HepG2 (cell line): ENCODE data around the gene FCGBP.

Source experiments
- CEBPB ChIP-seq: IDR thresholded peaks from 2 replicates; pipeline ENCODE4 v1.6.1; 2011; ENCODE audit warnings: low read depth, low read length, improper control_type of control experiment, borderline replicate concordance
- FOXM1 ChIP-seq: sonication (generic); formaldehyde crosslinking; IDR thresholded peaks from 2 replicates; pipeline ENCODE4 v1.5.0; 2020; ENCODE audit warnings: missing genetic modification reagents
- MEIS2 ChIP-seq: sonication (generic); formaldehyde crosslinking; IDR thresholded peaks from 2 replicates; pipeline ENCODE4 v1.9.0; 2021; ENCODE audit warnings: mild to moderate bottlenecking, missing genetic modification reagents
- RAD21 ChIP-seq: fragments of 450-650 bp; formaldehyde crosslinking; IDR thresholded peaks from 2 replicates; pipeline ENCODE4 v1.5.0; 2020; ENCODE audit warnings: mild to moderate bottlenecking
- SMAD3 ChIP-seq: sonication (generic); formaldehyde crosslinking; IDR thresholded peaks from 2 replicates; pipeline ENCODE4 v1.4.0; 2020; ENCODE audit warnings: missing genetic modification reagents
- ZNF263 ChIP-seq: sonication (generic); formaldehyde crosslinking; IDR thresholded peaks from 2 replicates; pipeline ENCODE4 v1.4.0; 2020; ENCODE audit warnings: missing genetic modification reagents
- TF ChIP-seq, protein P1 (sequence below): sonication (generic); formaldehyde crosslinking; IDR thresholded peaks from 2 replicates; pipeline ENCODE4 v1.5.0; 2020; ENCODE audit warnings: mild to moderate bottlenecking, missing genetic modification reagents, moderate library complexity
- TF ChIP-seq, protein P2 (sequence below): sonication (generic); formaldehyde crosslinking; IDR thresholded peaks from 2 replicates; pipeline ENCODE4 v1.4.0; 2020; ENCODE audit warnings: missing genetic modification reagents
- TF ChIP-seq, protein P3 (sequence below): sonication (generic); formaldehyde crosslinking; IDR thresholded peaks from 2 replicates; pipeline ENCODE4 v1.5.1; 2020; ENCODE audit warnings: mild to moderate bottlenecking, missing genetic modification reagents, moderate library complexity
- TF ChIP-seq, protein P4 (sequence below): sonication (generic); formaldehyde crosslinking; IDR thresholded peaks from 2 replicates; pipeline ENCODE4 v1.5.0; 2020; ENCODE audit warnings: missing genetic modification reagents
- TF ChIP-seq, protein P5 (sequence below): sonication (generic); formaldehyde crosslinking; conservative IDR thresholded peaks from 2 replicates; pipeline ENCODE4 v1.5.0; 2020; ENCODE audit warnings: missing genetic modification reagents

DNA sequence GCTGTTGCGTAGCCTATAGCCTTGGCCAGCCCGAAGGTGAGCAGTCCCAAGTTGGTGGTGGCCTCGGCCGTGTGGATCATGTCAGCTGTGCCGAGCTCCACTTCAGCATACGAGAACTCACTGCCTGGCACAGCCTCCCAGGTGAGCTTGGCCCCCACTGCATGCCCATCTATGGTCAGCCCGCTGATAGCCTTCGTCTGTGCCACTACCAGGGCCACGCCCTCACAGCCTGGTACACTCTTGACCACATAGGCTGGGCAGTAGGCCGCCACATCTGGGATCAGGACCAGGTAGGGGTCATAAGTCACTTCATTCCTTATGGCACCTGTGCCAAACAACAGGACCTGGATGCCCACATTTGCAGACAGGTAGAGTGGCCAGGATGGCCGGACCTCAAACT lies 7.4 kb downstream of the FCGBP start:
- TF ChIP-seq, protein P1, sequence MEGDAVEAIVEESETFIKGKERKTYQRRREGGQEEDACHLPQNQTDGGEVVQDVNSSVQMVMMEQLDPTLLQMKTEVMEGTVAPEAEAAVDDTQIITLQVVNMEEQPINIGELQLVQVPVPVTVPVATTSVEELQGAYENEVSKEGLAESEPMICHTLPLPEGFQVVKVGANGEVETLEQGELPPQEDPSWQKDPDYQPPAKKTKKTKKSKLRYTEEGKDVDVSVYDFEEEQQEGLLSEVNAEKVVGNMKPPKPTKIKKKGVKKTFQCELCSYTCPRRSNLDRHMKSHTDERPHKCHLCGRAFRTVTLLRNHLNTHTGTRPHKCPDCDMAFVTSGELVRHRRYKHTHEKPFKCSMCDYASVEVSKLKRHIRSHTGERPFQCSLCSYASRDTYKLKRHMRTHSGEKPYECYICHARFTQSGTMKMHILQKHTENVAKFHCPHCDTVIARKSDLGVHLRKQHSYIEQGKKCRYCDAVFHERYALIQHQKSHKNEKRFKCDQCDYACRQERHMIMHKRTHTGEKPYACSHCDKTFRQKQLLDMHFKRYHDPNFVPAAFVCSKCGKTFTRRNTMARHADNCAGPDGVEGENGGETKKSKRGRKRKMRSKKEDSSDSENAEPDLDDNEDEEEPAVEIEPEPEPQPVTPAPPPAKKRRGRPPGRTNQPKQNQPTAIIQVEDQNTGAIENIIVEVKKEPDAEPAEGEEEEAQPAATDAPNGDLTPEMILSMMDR: no peak
- TF ChIP-seq SMAD3 (CRISPR knock-in tag): no peak
- TF ChIP-seq CEBPB: no peak
- TF ChIP-seq MEIS2 (CRISPR knock-in tag): no peak
- TF ChIP-seq, protein P2, sequence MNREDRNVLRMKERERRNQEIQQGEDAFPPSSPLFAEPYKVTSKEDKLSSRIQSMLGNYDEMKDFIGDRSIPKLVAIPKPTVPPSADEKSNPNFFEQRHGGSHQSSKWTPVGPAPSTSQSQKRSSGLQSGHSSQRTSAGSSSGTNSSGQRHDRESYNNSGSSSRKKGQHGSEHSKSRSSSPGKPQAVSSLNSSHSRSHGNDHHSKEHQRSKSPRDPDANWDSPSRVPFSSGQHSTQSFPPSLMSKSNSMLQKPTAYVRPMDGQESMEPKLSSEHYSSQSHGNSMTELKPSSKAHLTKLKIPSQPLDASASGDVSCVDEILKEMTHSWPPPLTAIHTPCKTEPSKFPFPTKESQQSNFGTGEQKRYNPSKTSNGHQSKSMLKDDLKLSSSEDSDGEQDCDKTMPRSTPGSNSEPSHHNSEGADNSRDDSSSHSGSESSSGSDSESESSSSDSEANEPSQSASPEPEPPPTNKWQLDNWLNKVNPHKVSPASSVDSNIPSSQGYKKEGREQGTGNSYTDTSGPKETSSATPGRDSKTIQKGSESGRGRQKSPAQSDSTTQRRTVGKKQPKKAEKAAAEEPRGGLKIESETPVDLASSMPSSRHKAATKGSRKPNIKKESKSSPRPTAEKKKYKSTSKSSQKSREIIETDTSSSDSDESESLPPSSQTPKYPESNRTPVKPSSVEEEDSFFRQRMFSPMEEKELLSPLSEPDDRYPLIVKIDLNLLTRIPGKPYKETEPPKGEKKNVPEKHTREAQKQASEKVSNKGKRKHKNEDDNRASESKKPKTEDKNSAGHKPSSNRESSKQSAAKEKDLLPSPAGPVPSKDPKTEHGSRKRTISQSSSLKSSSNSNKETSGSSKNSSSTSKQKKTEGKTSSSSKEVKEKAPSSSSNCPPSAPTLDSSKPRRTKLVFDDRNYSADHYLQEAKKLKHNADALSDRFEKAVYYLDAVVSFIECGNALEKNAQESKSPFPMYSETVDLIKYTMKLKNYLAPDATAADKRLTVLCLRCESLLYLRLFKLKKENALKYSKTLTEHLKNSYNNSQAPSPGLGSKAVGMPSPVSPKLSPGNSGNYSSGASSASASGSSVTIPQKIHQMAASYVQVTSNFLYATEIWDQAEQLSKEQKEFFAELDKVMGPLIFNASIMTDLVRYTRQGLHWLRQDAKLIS (CRISPR knock-in tag): no peak
- TF ChIP-seq, protein P3, sequence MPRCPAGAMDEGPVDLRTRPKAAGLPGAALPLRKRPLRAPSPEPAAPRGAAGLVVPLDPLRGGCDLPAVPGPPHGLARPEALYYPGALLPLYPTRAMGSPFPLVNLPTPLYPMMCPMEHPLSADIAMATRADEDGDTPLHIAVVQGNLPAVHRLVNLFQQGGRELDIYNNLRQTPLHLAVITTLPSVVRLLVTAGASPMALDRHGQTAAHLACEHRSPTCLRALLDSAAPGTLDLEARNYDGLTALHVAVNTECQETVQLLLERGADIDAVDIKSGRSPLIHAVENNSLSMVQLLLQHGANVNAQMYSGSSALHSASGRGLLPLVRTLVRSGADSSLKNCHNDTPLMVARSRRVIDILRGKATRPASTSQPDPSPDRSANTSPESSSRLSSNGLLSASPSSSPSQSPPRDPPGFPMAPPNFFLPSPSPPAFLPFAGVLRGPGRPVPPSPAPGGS (CRISPR knock-in tag): no peak
- TF ChIP-seq FOXM1: no peak
- TF ChIP-seq, protein P4, sequence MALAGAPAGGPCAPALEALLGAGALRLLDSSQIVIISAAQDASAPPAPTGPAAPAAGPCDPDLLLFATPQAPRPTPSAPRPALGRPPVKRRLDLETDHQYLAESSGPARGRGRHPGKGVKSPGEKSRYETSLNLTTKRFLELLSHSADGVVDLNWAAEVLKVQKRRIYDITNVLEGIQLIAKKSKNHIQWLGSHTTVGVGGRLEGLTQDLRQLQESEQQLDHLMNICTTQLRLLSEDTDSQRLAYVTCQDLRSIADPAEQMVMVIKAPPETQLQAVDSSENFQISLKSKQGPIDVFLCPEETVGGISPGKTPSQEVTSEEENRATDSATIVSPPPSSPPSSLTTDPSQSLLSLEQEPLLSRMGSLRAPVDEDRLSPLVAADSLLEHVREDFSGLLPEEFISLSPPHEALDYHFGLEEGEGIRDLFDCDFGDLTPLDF (CRISPR knock-in tag): no peak
- no peak for TF ChIP-seq ZNF263 (CRISPR knock-in tag)
- TF ChIP-seq, protein P5, sequence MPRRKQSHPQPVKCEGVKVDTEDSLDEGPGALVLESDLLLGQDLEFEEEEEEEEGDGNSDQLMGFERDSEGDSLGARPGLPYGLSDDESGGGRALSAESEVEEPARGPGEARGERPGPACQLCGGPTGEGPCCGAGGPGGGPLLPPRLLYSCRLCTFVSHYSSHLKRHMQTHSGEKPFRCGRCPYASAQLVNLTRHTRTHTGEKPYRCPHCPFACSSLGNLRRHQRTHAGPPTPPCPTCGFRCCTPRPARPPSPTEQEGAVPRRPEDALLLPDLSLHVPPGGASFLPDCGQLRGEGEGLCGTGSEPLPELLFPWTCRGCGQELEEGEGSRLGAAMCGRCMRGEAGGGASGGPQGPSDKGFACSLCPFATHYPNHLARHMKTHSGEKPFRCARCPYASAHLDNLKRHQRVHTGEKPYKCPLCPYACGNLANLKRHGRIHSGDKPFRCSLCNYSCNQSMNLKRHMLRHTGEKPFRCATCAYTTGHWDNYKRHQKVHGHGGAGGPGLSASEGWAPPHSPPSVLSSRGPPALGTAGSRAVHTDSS (CRISPR knock-in tag): no peak
- TF ChIP-seq RAD21 (CRISPR knock-in tag): no peak
